ENCODE data around the gene WASF2. TPM values are rescaled to one million over a fixed set of nuclear protein-coding genes. Genes with fewer than 3 reads are reported as not detected.

Gene WASF2
- total and polyA plus RNA-seq, 2 donors (not counting 1 experiment from before 2014, with no cell fraction given), result 26.3 to 66.9 TPM

DNA sequence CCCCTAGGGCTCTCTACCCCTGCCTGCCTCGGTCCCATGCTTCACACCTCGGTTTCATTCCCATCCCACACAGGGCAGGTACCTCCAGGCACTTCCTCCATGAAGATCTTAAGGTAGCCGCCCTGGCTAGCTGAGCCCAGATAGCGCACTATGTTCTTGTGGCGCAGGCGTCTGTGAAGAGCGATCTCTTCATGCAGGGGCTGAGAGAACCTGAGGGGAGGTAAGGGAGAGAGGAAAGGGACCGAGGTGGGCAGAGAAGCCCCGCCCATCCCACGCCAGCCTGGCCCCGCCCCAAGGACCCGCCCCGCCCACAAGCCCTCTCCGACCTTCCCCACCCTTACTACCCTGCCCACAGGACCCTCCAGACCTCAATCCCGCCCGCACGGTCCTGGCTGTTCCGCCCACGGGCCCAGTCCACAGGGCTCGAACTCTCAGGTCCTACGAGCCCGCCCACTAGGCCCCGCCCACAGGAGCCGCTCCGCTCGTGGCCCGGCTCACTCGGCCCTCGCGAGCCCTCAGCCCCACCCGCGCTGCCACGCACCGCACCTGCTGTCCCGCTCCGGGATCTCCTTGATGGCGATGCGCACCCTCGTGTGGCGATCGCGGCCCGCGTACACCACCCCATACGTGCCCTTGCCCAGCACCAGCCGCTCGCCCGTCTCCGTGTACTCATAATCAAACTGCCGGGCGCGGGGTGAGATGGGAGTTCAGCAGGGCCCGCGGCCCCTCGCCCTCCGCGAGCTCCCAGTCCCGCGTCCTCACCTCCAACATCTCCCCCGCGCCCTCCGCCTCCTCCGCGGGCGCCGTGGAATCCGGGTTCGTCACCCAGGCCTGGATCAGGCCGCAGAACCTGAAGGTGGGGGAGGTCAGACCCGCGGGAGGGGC, 129.6 kb downstream of the WASF2 start:
- Histone ChIP-seq H3K4me2 (ENCODE audit: extremely low read depth, insufficient read depth, low read length) (no peak overlapping the region), H3K36me3 (ENCODE audit: control insufficient read depth, insufficient read depth, low read length) (peaks cover 45% of the 10 kb centered on the region), H3K79me2 (ENCODE audit: control insufficient read depth, insufficient read depth, low read length) (peaks cover 10% of the 10 kb centered on the region), H2AFZ (ENCODE audit: low read length) (no peak overlapping the region), H3K9me3 (ENCODE audit: control insufficient read depth, insufficient read depth, low read depth, low read length) (no peaks in the 10 kb centered on the region), H3K9ac (ENCODE audit: insufficient read depth, low read length) (no peak overlapping the region), H3K4me3 (replicated peaks in 1 of 4; ENCODE audit: control extremely low read depth in 1 of 4, insufficient read depth in 1 of 4, low read depth in 3 of 4, low read length in 4 of 4) (no peak overlapping the region), H3K27me3 (ENCODE audit: control insufficient read depth, insufficient read depth, low read length) (no peaks in the 10 kb centered on the region), H3K4me1 (ENCODE audit: control insufficient read depth, extremely low read depth, insufficient read depth, low read length) (peaks cover 6% of the 10 kb centered on the region), H4K20me1 (ENCODE audit: control insufficient read depth, extremely low read depth, insufficient read depth, low read length) (no peaks in the 10 kb centered on the region), H3K27ac (ENCODE audit: insufficient read depth, low read length) (no peak overlapping the region)
- no peak for DNase-seq (ENCODE audit: low read depth in 2 of 2)
- no peak for TF ChIP-seq EZH2 (IDR thresholded peaks at IDR 0.05; ENCODE audit: low read length, missing control alignments)
- TF ChIP-seq, protein P1, sequence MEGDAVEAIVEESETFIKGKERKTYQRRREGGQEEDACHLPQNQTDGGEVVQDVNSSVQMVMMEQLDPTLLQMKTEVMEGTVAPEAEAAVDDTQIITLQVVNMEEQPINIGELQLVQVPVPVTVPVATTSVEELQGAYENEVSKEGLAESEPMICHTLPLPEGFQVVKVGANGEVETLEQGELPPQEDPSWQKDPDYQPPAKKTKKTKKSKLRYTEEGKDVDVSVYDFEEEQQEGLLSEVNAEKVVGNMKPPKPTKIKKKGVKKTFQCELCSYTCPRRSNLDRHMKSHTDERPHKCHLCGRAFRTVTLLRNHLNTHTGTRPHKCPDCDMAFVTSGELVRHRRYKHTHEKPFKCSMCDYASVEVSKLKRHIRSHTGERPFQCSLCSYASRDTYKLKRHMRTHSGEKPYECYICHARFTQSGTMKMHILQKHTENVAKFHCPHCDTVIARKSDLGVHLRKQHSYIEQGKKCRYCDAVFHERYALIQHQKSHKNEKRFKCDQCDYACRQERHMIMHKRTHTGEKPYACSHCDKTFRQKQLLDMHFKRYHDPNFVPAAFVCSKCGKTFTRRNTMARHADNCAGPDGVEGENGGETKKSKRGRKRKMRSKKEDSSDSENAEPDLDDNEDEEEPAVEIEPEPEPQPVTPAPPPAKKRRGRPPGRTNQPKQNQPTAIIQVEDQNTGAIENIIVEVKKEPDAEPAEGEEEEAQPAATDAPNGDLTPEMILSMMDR (conservative IDR thresholded peaks at IDR 0.05 in 1 of 2, IDR thresholded peaks at IDR 0.05 in 1 of 2; ENCODE audit: low read depth in 1 of 2, low read length in 2 of 2), result no peak

DNA sequence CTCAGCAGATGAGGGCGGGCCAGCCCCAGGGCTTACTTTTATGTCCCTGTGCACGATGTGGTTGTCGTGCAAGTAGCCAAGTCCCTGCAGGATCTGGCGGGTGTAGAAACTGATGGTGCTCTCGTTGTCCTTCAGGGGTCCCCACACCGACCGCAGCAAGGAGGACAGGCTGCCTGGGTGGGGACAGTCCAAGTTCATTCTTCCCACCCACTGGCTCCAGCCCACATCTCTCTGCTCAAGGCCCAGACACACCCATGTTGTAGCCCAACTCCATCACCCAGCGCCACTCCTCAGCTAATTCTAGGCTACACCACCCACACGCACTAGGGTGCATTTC, 130.2 kb downstream of the WASF2 start:
- no peaks in the 10 kb centered on the region for H3K9me3 ChIP-seq (ENCODE audit: control insufficient read depth, insufficient read depth, low read depth, low read length)
- no peak overlapping the region for H2AFZ ChIP-seq (ENCODE audit: low read length)
- no peak overlapping the region for H3K4me3 ChIP-seq (replicated peaks in 1 of 4; ENCODE audit: control extremely low read depth in 1 of 4, insufficient read depth in 1 of 4, low read depth in 3 of 4, low read length in 4 of 4)
- H3K4me1 ChIP-seq (ENCODE audit: control insufficient read depth, extremely low read depth, insufficient read depth, low read length), result peaks cover under 1% of the 10 kb centered on the region
- H3K4me2 ChIP-seq (ENCODE audit: extremely low read depth, insufficient read depth, low read length), result no peak overlapping the region
- H3K79me2 ChIP-seq (ENCODE audit: control insufficient read depth, insufficient read depth, low read length), result peaks cover 6% of the 10 kb centered on the region
- TF ChIP-seq EZH2 (IDR thresholded peaks at IDR 0.05; ENCODE audit: low read length, missing control alignments), result no peak
- TF ChIP-seq, protein P1 (conservative IDR thresholded peaks at IDR 0.05 in 1 of 2, IDR thresholded peaks at IDR 0.05 in 1 of 2; ENCODE audit: low read depth in 1 of 2, low read length in 2 of 2), result no peak
- no peak overlapping the region for H3K27ac ChIP-seq (ENCODE audit: insufficient read depth, low read length)
- no peak for DNase-seq (ENCODE audit: low read depth in 2 of 2)
- no peaks in the 10 kb centered on the region for H4K20me1 ChIP-seq (ENCODE audit: control insufficient read depth, extremely low read depth, insufficient read depth, low read length)
- no peak overlapping the region for H3K9ac ChIP-seq (ENCODE audit: insufficient read depth, low read length)
- H3K27me3 ChIP-seq (ENCODE audit: control insufficient read depth, insufficient read depth, low read length), result no peaks in the 10 kb centered on the region
- H3K36me3 ChIP-seq (ENCODE audit: control insufficient read depth, insufficient read depth, low read length), result peaks cover 43% of the 10 kb centered on the region

DNA sequence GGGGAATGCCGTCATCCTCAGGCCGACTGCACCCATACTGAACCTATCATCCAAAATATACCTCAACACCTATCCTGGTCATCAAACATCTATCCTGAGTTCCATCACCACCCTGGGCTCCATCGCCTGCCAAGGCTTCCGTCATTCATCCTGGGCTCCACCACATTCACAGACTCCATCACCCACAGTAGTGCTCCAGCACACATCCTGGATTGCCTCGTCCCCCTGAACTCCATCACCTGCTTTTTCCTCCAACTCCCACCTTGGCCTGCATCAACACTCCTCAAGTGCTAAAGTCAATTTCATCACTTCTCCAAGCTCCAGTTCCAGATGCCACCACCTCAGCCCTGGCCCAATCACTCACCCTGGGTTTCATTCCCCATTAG, 131.0 kb downstream of the WASF2 start:
- Histone ChIP-seq H3K4me3 (replicated peaks in 1 of 4; ENCODE audit: control extremely low read depth in 1 of 4, insufficient read depth in 1 of 4, low read depth in 3 of 4, low read length in 4 of 4) (no peak overlapping the region), H3K27me3 (ENCODE audit: control insufficient read depth, insufficient read depth, low read length) (no peaks in the 10 kb centered on the region), H3K4me2 (ENCODE audit: extremely low read depth, insufficient read depth, low read length) (no peak overlapping the region), H4K20me1 (ENCODE audit: control insufficient read depth, extremely low read depth, insufficient read depth, low read length) (no peaks in the 10 kb centered on the region), H3K36me3 (ENCODE audit: control insufficient read depth, insufficient read depth, low read length) (peaks cover 38% of the 10 kb centered on the region), H3K27ac (ENCODE audit: insufficient read depth, low read length) (no peak overlapping the region), H2AFZ (ENCODE audit: low read length) (no peak overlapping the region), H3K9me3 (ENCODE audit: control insufficient read depth, insufficient read depth, low read depth, low read length) (no peaks in the 10 kb centered on the region), H3K79me2 (ENCODE audit: control insufficient read depth, insufficient read depth, low read length) (no peaks in the 10 kb centered on the region), H3K9ac (ENCODE audit: insufficient read depth, low read length) (no peak overlapping the region), H3K4me1 (ENCODE audit: control insufficient read depth, extremely low read depth, insufficient read depth, low read length) (no peaks in the 10 kb centered on the region)
- no peak for DNase-seq (ENCODE audit: low read depth in 2 of 2)
- TF ChIP-seq, protein P1 (conservative IDR thresholded peaks at IDR 0.05 in 1 of 2, IDR thresholded peaks at IDR 0.05 in 1 of 2; ENCODE audit: low read depth in 1 of 2, low read length in 2 of 2), result no peak
- TF ChIP-seq EZH2 (IDR thresholded peaks at IDR 0.05; ENCODE audit: low read length, missing control alignments), result no peak
